Stimulated activated CD4-positive, alpha-beta T cell treated with anti-CD3 and anti-CD28 coated beads, Interleukin-12 subunit alpha, Interleukin-12 subunit beta, amount 100 ng/mL, for 4 hours (primary cell): ENCODE measurements around the gene FOXO3.
"Not testable (repeated sequence)": the region's sequence is repeated elsewhere in the genome, so short reads cannot be mapped to it uniquely, and the experiment has no call there.

Experiments
- DNase-seq: peaks from one replicate; pipeline ENCODE4 v3.0.0-alpha.2; 2020

FOXO3 gene

DNA sequence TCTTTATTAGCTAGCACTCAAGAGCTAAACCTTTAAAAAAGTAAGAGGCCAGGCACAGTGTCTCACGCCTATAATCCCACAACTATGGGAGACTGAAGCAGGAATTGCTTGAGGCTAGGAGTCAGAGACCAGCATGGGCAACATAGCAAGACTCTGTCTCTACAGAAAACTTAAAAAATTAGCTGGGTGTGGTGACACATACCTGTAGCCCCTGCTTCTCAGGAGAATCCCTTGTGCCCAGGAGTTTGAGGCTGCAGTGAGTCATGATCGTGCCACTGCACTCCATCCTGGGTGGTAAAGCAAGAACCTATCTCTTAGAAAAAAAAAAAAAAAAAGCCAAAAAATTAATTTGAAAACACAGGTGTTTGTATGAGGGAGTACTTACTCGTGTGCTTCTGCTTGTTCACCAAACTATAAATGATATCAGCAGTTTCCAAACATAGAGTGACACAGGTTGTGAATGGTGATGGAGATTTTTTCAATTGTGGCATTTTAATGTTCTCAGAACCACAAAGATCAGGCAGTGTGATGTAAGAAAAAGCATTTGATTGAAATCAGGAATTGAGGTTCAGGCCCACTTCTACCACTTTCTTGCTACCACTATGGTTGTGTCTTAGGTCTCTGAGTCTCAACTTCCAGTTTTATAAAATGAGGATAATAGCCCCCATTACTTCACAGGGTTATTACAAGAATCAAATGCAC lies 104.9 kb downstream of the FOXO3 start:
- DNase-seq: no peak

- DNase-seq: no peak
Observed at GRCh38 chr6:108666656-108667260, 106.0 kb downstream of the FOXO3 start.

GRCh38 chr6:108667993-108668392 lies 107.3 kb downstream of the FOXO3 start:
- DNase-seq: no peak

- no peak for DNase-seq
Observed at GRCh38 chr6:108669673-108670072, 109.0 kb downstream of the FOXO3 start.

DNA sequence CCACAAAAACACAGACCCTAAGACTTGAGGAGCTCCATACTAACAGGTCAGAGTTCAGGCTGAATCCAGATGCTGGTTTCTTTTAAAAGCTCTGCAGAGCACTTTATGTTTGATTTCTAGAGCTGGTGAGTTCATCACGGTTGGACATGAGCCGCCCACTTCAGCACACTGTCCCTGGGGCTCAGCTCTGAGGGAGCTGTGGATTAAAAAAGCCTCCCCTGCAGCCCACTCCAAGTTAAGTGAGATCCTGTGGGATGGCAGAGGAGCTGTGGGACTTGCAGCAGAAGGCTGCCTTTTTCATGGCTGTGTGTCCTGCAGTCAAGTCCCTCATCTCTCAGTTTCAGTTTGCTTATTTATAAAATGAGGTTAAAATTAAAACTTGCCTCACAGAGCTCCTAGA lies 110.5 kb downstream of the FOXO3 start:
- no peak for DNase-seq

- no peak for DNase-seq
Observed at GRCh38 chr6:108671790-108672189, 111.1 kb downstream of the FOXO3 start.

GRCh38 chr6:108672641-108673040 lies 111.9 kb downstream of the FOXO3 start:
- no peak for DNase-seq

DNA sequence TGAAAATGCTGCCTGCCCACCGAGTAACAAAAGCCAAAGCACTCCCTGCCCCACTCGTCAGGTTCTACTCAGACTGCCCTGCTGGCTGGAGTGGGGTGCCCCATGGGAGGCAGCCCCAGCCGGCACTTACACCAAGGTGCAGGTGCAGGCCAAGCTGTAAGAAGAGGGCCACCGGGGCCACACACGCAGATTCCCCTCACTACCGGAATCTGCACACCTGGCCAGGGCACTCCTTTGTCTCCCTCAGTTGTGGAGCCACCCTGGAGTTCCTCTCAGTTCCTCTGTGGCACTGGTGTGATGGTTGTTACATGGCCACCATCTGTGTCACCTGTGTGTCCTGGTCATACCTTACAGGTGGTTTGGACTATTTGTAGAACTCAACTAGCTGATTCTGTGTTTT lies 112.4 kb downstream of the FOXO3 start:
- DNase-seq: no peak

GRCh38 chr6:108673602-108674001 lies 112.9 kb downstream of the FOXO3 start:
- no peak for DNase-seq

GRCh38 chr6:108675226-108676200 lies 114.8 kb downstream of the FOXO3 start:
- DNase-seq: no peak

DNA sequence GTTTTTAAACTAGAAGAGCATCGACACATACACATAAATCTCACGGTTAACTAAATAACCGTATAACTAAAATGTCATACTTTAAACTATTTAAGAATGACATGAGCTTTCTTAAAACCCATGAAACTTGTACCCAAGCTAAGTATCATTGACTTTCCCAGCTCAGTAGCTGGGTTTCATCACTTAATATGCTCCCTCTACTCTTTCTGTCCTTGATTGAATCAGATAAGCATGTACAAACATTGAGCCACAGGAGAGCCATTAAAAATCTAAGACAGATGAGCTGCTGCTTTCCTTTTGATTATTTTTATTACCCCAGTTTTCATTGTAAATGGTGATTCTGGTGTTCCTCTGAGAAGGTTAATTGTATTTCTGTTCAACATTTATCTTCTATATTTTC lies 115.8 kb downstream of the FOXO3 start:
- no peak for DNase-seq

- no peak for DNase-seq
Observed at GRCh38 chr6:108677357-108677756, 116.6 kb downstream of the FOXO3 start.

GRCh38 chr6:108677894-108678293 lies 117.2 kb downstream of the FOXO3 start:
- DNase-seq: no peak

GRCh38 chr6:108680314-108680713 lies 119.6 kb downstream of the FOXO3 start:
- not testable (repeated sequence) for DNase-seq

GRCh38 chr6:108681721-108682120 lies 121.0 kb downstream of the FOXO3 start:
- DNase-seq: not testable (repeated sequence)

- DNase-seq: not testable (repeated sequence)
Observed at GRCh38 chr6:108682383-108683119, 121.8 kb downstream of the FOXO3 start.

- DNase-seq: not testable (repeated sequence)
Observed at GRCh38 chr6:108683976-108684375, 123.3 kb downstream of the FOXO3 start.

DNA sequence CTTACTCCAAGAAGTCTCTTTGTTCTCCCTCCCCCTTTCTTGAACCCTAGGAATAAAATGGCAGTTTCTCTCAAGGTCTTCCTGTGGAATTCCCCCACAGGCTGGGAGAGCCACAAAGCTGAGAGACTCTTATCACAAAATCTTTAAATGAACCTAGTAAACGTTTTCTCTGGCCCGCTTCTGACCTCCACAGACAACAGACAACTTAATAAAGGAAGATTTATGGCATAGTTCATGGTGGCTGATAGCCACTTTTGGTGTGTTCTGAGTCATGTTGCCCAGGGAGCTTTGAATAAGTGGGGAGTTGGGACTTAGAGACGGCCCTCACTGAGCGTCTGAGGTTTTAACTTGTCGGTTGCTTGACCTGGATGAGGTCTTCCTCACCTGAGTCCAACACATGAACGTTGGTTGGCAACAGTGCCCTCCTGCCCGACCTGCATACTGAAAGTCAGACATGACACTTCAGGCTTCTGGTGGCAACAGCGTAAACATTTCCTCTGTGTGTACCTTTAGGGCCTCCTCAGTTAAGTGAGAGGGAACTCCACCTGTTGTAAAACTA lies 124.1 kb downstream of the FOXO3 start:
- no peak for DNase-seq

DNA sequence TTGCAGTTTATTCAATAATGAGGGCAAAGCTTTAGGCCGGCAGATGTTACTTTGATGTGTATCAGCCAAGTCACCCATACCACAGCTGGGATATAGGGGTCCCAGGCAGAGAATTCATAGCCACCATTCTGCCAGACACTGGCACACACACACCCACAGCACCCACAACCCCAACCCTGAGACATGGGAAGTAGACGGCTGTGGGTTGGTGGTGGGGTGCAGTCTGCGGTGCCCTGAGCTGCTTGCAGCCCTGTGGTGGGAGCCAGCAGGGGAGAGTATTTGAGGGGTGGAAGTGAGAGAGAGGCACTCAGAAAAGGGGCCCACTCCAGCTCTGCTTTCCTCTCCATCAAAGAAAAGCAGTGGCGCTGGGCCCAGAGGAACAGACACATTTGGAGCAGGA lies 125.3 kb downstream of the FOXO3 start:
- DNase-seq: no peak

GRCh38 chr6:108686896-108687295 lies 126.2 kb downstream of the FOXO3 start:
- no peak for DNase-seq

- DNase-seq: no peak
Observed at GRCh38 chr6:108687921-108688320, 127.2 kb downstream of the FOXO3 start.
